K562 (cell line): ENCODE measurements around the gene BCL3. TPM values are rescaled to one million over a fixed set of nuclear protein-coding genes. Genes with fewer than 3 reads are reported as not detected.

Source experiments
- AFF4 ChIP-seq: sonication (generic); formaldehyde crosslinking; IDR thresholded peaks from 2 replicates; pipeline ENCODE4 v1.8.0; 2023; ENCODE audit warnings: mild to moderate bottlenecking, missing genetic modification reagents
- ARID1B ChIP-seq: fragments of 450-650 bp; IDR thresholded peaks from 2 replicates; pipeline ENCODE4 v1.6.1; 2016; ENCODE audit warnings: antibody characterized with exemption, mild to moderate bottlenecking, inconsistent platforms
- BACH1 ChIP-seq: fragments of 200-800 bp; sonication (Bioruptor generic); IDR thresholded peaks from 2 replicates; pipeline ENCODE4 v1.6.1; 2016; ENCODE audit warnings: missing genetic modification characterization, missing compliant biosample characterization
- BRF1 ChIP-seq: IDR thresholded peaks from 3 replicates; pipeline ENCODE4 v1.6.1; 2011; ENCODE audit warnings: borderline replicate concordance, mild to moderate bottlenecking; ENCODE audit not compliant: insufficient read length; ENCODE audit errors: extremely low read depth
- HDAC1 ChIP-seq, 2 experiments: fragments of 450-650 bp; IDR thresholded peaks; 2 replicates each; pipeline ENCODE4 v1.6.1; 2016 to 2017; ENCODE audit warnings: inconsistent platforms in 1 of 2, mild to moderate bottlenecking in 1 of 2, moderate library complexity in 1 of 2
- HINFP ChIP-seq: fragments of 450-650 bp; conservative IDR thresholded peaks from 2 replicates; pipeline ENCODE4 v1.6.1; 2016; ENCODE audit warnings: missing genetic modification characterization, low read depth, mild to moderate bottlenecking, control low read depth, missing compliant biosample characterization
- HMGN3 ChIP-seq: IDR thresholded peaks from 2 replicates; pipeline ENCODE4 v1.6.1; 2011; ENCODE audit warnings: borderline replicate concordance, low read depth, mild to moderate bottlenecking, mixed read lengths, low read length; ENCODE audit not compliant: insufficient read length; ENCODE audit errors: extremely low read depth
- MTA2 ChIP-seq: fragments of 450-650 bp; IDR thresholded peaks from 2 replicates; pipeline ENCODE4 v1.6.1; 2016; ENCODE audit warnings: low read depth
- NBN ChIP-seq: fragments of 450-650 bp; IDR thresholded peaks from 2 replicates; pipeline ENCODE4 v1.6.1; 2016; ENCODE audit warnings: low read depth, mild to moderate bottlenecking
- NFIC ChIP-seq: fragments of 450-650 bp; IDR thresholded peaks from 2 replicates; pipeline ENCODE4 v1.6.1; 2017; ENCODE audit warnings: mild to moderate bottlenecking, inconsistent platforms
- OTX1 ChIP-seq: fragments of 450-650 bp; formaldehyde crosslinking; IDR thresholded peaks from 2 replicates; pipeline ENCODE4 v1.4.0; 2022; ENCODE audit warnings: mild to moderate bottlenecking
- RCOR1 ChIP-seq, 2 experiments: IDR thresholded peaks; 2 replicates each; pipeline ENCODE4 v1.6.1; 2012; ENCODE audit warnings: low read depth in 2 of 2, low read length in 2 of 2, borderline replicate concordance in 1 of 2, improper control_type of control experiment in 1 of 2
- TAL1 ChIP-seq: fragments of 450-650 bp; IDR thresholded peaks from 2 replicates; pipeline ENCODE4 v1.6.1; 2016; ENCODE audit warnings: mild to moderate bottlenecking
- THAP12 ChIP-seq: fragments of 250-450 bp; sonication (Bioruptor Pico); IDR thresholded peaks from 2 replicates; pipeline ENCODE4 v1.9.0; 2021; ENCODE audit warnings: mild to moderate bottlenecking, inconsistent platforms
- ZNF436 ChIP-seq: fragments of 250-450, 450-650 bp; sonication (Bioruptor Pico); formaldehyde crosslinking; IDR thresholded peaks from 2 replicates; pipeline ENCODE4 v1.7.0; 2020; ENCODE audit warnings: mild to moderate bottlenecking
- polyA plus RNA-seq, 8 experiments: library from polyadenylated mRNA; depleted of rRNA in 4 of 8; stranded (reverse) in 5 of 8; unstranded in 3 of 8; fragments of >200 nt; fragmentation: Nextera tagmentation in 2 of 8; fragmentation: Illumina TruSeq in 1 of 8; extraction: Ambion mirVana in 2 of 8; extraction: Trizol in 1 of 8; gene quantifications; 2 replicates each; pipeline versions ENCODE4 v1.2.1 to v1.2.3, GENCODE V29; 2011 to 2014; ENCODE audit warnings: inconsistent platforms in 1 of 8, missing spikeins in 1 of 8
- total RNA-seq, 7 experiments: library from RNA; depleted of rRNA in 6 of 7; stranded (reverse); fragments of >200 nt in 6 of 7; fragmentation: Illumina TruSeq in 2 of 7; extraction: Trizol in 2 of 7; gene quantifications; 2 replicates each; pipeline versions ENCODE4 v1.2.1 to v1.2.3, GENCODE V29; 2011 to 2021; ENCODE audit warnings: low replicate concordance in 1 of 7
- TF ChIP-seq, protein P1 (sequence below): fragments of 250-450 bp; sonication (Bioruptor Pico); IDR thresholded peaks from 2 replicates; pipeline ENCODE4 v1.8.0; 2021; ENCODE audit warnings: borderline replicate concordance, mild to moderate bottlenecking, moderate library complexity; ENCODE audit not compliant: poor library complexity, severe bottlenecking
- TF ChIP-seq, protein P2 (sequence below), 2 experiments: fragments of 450-650 bp; IDR thresholded peaks; 2 replicates each; pipeline ENCODE4 v1.6.1; 2016

Gene BCL3
- total and polyA plus RNA-seq, 9 of the 15 experiments (the other 6 are each of a cell fraction or from before 2014, with no cell fraction given): 0.03 to 2.4 (median 0.50) TPM; not detected in 1

GRCh38 chr19:44745887-44746600 is 2.5 kb upstream of the BCL3 start (continued):
- TF ChIP-seq NBN (peak; percentile 47; the same call in 1 of the 2 replicates), TAL1 (peak; percentile 18; the same call in 1 of the 2 replicates), HINFP (no peak), OTX1 (CRISPR knock-in tag) (peak; percentile 77; the same call in 1 of the 2 replicates), ZNF436 (CRISPR knock-in tag) (no peak), HMGN3 (no peak), MTA2 (peak; percentile 28; the same call in 1 of the 2 replicates), AFF4 (CRISPR knock-in tag) (no peak), BRF1 (no peak), BACH1 (tag) (no peak), RCOR1 (IDR thresholded peaks at IDR 0.05; ENCODE audit: borderline replicate concordance in 1 of 2, low read depth in 2 of 2, low read length in 2 of 2) (no peak), HDAC1 (IDR thresholded peaks at IDR 0.05) (peak in 1 of 2 experiments; percentile 22; a peak in 1 of 4 replicates), NFIC (0 out of 2 replicates have a peak, but pooled peaks have one; percentile 19), THAP12 (no peak), ARID1B (peak; percentile 34; the same call in 1 of the 2 replicates)
- TF ChIP-seq, protein P1, sequence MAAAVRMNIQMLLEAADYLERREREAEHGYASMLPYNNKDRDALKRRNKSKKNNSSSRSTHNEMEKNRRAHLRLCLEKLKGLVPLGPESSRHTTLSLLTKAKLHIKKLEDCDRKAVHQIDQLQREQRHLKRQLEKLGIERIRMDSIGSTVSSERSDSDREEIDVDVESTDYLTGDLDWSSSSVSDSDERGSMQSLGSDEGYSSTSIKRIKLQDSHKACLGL (CRISPR knock-in tag): no peak
- TF ChIP-seq, protein P2, sequence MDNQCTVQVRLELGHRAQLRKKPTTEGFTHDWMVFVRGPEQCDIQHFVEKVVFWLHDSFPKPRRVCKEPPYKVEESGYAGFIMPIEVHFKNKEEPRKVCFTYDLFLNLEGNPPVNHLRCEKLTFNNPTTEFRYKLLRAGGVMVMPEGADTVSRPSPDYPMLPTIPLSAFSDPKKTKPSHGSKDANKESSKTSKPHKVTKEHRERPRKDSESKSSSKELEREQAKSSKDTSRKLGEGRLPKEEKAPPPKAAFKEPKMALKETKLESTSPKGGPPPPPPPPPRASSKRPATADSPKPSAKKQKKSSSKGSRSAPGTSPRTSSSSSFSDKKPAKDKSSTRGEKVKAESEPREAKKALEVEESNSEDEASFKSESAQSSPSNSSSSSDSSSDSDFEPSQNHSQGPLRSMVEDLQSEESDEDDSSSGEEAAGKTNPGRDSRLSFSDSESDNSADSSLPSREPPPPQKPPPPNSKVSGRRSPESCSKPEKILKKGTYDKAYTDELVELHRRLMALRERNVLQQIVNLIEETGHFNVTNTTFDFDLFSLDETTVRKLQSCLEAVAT (IDR thresholded peaks at IDR 0.05): 0 out of 4 replicates have a peak, but pooled peaks of 1 of the 2 experiments have one; percentile 13
